Spleen (tissue), 11 donors: ENCODE measurements around the gene NPPA. TPM values are rescaled to one million over a fixed set of nuclear protein-coding genes. Genes with fewer than 3 reads are reported as not detected.
A peak's percentile ranks its signal among the peaks of the same experiment; 100 is the strongest.
"Not testable (repeated sequence)": the region's sequence is repeated elsewhere in the genome, so short reads cannot be mapped to it uniquely, and the experiment has no call there.

Experiments
- DNase-seq: peaks from one replicate; pipeline ENCODE4 v3.0.0-alpha.2; 2020
- H3K27ac ChIP-seq, 8 donors: fragments of 200-600 bp; sonication (generic) in 7 of 8; 1 replicate in 4 of 8; 2 replicates in 4 of 8; pipeline versions ENCODE4 v1.5.0 to v1.8.0; 2016 to 2021; ENCODE audit warnings: inconsistent platforms in 4 of 8, mild to moderate bottlenecking in 4 of 8, moderate library complexity in 1 of 8
- H3K27me3 ChIP-seq, 7 donors: fragments of 200-600 bp; sonication (generic) in 6 of 7; replicated peaks in 1 of 7; 1 replicate in 4 of 7; 2 replicates in 3 of 7; pipeline versions ENCODE4 v1.5.0 to v1.8.0; 2016 to 2021; ENCODE audit warnings: inconsistent platforms in 3 of 7, mild to moderate bottlenecking in 1 of 7
- H3K36me3 ChIP-seq, 6 donors: fragments of 200-600 bp; sonication (generic) in 5 of 6; 1 replicate in 4 of 6; 2 replicates in 2 of 6; pipeline versions ENCODE4 v1.5.0 to v1.8.0; 2016 to 2021; ENCODE audit warnings: inconsistent platforms in 2 of 6
- H3K4me1 ChIP-seq, 6 donors: fragments of 200-600 bp; sonication (generic) in 5 of 6; 1 replicate in 3 of 6; 2 replicates in 3 of 6; pipeline versions ENCODE4 v1.5.0 to v1.8.0; 2016 to 2021; ENCODE audit warnings: inconsistent platforms in 3 of 6
- H3K4me3 ChIP-seq, 8 donors: fragments of 200-600 bp; sonication (generic) in 7 of 8; 1 replicate in 4 of 8; 2 replicates in 4 of 8; pipeline versions ENCODE4 v1.5.0 to v1.8.0; 2016 to 2021; ENCODE audit warnings: inconsistent platforms in 4 of 8, mild to moderate bottlenecking in 4 of 8, moderate library complexity in 2 of 8
- H3K9me3 ChIP-seq, 8 donors: fragments of 200-600 bp; sonication (generic) in 7 of 8; 1 replicate in 4 of 8; 2 replicates in 4 of 8; pipeline versions ENCODE4 v1.5.0 to v1.8.0; 2016 to 2021; ENCODE audit warnings: inconsistent platforms in 4 of 8
- POLR2A ChIP-seq, 3 donors: fragments of 450-650 bp; IDR thresholded peaks; one replicate each; pipeline ENCODE4 v1.5.1; 2017; ENCODE audit warnings: antibody characterized with exemption in 3 of 3, mild to moderate bottlenecking in 1 of 3
- POLR2AphosphoS5 ChIP-seq, 3 donors: sonication (generic); formaldehyde crosslinking; IDR thresholded peaks; one replicate each; pipeline ENCODE4 v1.5.1; 2017; ENCODE audit warnings: antibody characterized with exemption in 3 of 3
- WGBS, 5 donors: extraction: QIAGEN DNeasy Blood & Tissue Kit in 3 of 5; methylation state at CpG; one replicate each; pipeline versions ENCODE4 v1.1.5 to v1.1.7; 2013 to 2018; 5-methylcytosine and 5-hydroxymethylcytosine counted together
- intact Hi-C: fragments of 100-400 bp; cut with DNase I; formaldehyde crosslinking; loops from one replicate; pipeline ENCODE4 v1.15.0; 2023; ENCODE audit warnings: low total_unique reads
- polyA plus RNA-seq, 3 donors: library from polyadenylated mRNA; stranded (reverse); fragments of 200-250 nt; gene quantifications; one replicate each; pipeline ENCODE4 v1.2.1, GENCODE V29; 2013
- total RNA-seq, 7 donors: library from RNA; depleted of rRNA in 3 of 7; stranded (reverse); fragments of >200 nt in 3 of 7; fragmentation: NEBNext Ultra II Directional in 4 of 7; extraction: Animal tissue kit (Norgen Biotek cat#: 25700) in 4 of 7; gene quantifications; one replicate each; pipeline versions ENCODE4 v1.1.0 to v1.2.1, GENCODE V29; 2016 to 2021
- TF ChIP-seq, protein P1 (sequence below), 11 experiments: fragments of 200-600 bp in 7 of 11; fragments of 450-650 bp in 4 of 11; sonication (generic) in 4 of 11; IDR thresholded peaks in 8 of 11; conservative IDR thresholded peaks in 3 of 11; 1 replicate in 7 of 11; 2 replicates in 4 of 11; pipeline versions ENCODE4 v1.4.0 to v1.8.0; 2016 to 2021; ENCODE audit warnings: antibody characterized with exemption in 11 of 11, inconsistent platforms in 4 of 11, mild to moderate bottlenecking in 1 of 11
- donor health status: healthy with polysubstance abuse.
- donor health status: DM: no; HTN: no; CAD: no; lungs with moderate emphysema.
- donor health status: DM: no; HTN: no; CAD: no.
- donor health status: Bipolar disorder and iron deficiency.
- donor health status: healthy.
- donor health status: DM: no; HTN: no; CAD: no.
- donor health status: DM: yes; HTN: yes; CAD: no.

The NPPA gene
- total and polyA plus RNA-seq, 10 donors = 0.22 to 2.9 (median 1.4) TPM; not detected in 6

DNA sequence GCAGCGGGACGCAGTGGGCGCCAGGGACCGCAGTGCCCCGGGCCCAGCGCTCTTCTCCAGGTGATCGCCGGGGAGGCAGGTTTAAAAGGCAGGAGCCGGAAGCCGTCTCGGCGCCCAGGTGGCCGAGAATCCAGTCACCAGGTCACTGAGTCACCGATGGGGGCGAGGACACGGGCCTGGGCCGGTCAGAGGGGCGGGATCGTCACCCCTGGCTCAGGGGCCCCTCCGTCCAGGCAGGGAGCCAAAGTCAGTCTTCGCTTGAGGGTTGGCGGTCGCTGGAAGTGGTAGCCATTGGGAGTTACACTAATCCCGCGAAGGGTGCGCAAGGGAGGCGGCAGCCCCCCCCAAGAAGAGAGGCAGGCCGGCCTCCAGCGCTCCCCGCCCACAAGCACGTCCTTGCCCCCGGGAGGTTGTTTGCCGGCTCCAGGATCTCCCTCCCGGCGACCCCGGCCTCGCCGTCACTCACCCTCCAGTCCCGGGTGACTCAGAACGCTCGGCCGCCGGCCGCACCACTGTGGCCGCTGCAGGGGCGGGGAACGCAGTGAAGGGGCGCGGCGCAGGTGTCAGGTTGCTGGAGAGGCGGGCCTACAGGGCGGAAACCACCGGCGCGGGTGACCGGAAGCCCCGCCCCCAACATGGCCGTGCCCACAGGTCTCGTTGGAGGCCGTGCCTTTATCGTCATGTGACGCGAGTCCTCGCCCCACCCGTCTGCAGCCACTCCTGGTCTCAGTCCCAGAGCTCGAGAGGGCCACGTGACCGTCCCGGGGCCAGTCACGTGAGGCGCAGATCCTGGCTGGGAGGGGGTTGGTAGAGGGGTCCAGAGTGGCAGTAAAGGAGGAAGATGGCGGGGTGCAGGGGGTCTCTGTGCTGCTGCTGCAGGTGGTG lies 41.9 kb downstream of the NPPA start, which contains the start of the genes CLCN6 and MTHFR:
CLCN6 (plus strand) TSS at position 770 of the 885 bp plus-strand sequence; CDS start at position 842, 72 bp downstream.
MTHFR (minus strand) TSS at position 543 of the 885 bp plus-strand sequence. CDS start 2,848 bp downstream, outside the sequence.
- H3K36me3 ChIP-seq = peaks cover 0 to 42% (median 23%) of the 10 kb centered on the region in 6 donors
- TF ChIP-seq, protein P1, sequence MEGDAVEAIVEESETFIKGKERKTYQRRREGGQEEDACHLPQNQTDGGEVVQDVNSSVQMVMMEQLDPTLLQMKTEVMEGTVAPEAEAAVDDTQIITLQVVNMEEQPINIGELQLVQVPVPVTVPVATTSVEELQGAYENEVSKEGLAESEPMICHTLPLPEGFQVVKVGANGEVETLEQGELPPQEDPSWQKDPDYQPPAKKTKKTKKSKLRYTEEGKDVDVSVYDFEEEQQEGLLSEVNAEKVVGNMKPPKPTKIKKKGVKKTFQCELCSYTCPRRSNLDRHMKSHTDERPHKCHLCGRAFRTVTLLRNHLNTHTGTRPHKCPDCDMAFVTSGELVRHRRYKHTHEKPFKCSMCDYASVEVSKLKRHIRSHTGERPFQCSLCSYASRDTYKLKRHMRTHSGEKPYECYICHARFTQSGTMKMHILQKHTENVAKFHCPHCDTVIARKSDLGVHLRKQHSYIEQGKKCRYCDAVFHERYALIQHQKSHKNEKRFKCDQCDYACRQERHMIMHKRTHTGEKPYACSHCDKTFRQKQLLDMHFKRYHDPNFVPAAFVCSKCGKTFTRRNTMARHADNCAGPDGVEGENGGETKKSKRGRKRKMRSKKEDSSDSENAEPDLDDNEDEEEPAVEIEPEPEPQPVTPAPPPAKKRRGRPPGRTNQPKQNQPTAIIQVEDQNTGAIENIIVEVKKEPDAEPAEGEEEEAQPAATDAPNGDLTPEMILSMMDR (IDR thresholded peaks at IDR 0.05 in 8 of 11, conservative IDR thresholded peaks at IDR 0.05 in 3 of 11) = peak in 3 of 11 experiments; percentile 3 to 40 (median 21)
- TF ChIP-seq POLR2AphosphoS5 (IDR thresholded peaks at IDR 0.05) (peak; percentile 97 to 99 (median 99)), POLR2A (IDR thresholded peaks at IDR 0.05) (peak; percentile 42 to 88 (median 79))
- H3K4me1 ChIP-seq = peaks cover 50 to 91% (median 76%) of the 10 kb centered on the region in 6 donors
- H3K27me3 ChIP-seq = no peaks in the 10 kb centered on the region
- WGBS, 5 donors = 0 to 1% (median 0%) methylated on average over 12 to 72 of the region's 72 CpGs
- peak; percentile 100 for DNase-seq
- H3K27ac ChIP-seq = peak within 1 kb of the TSS; percentile 86 to 98 (median 97)
- no peaks in the 10 kb centered on the region for H3K9me3 ChIP-seq
- H3K4me3 ChIP-seq = peak within 1 kb of the TSS; percentile 65 to 97 (median 82)
- intact Hi-C loops = no loop called here

DNA sequence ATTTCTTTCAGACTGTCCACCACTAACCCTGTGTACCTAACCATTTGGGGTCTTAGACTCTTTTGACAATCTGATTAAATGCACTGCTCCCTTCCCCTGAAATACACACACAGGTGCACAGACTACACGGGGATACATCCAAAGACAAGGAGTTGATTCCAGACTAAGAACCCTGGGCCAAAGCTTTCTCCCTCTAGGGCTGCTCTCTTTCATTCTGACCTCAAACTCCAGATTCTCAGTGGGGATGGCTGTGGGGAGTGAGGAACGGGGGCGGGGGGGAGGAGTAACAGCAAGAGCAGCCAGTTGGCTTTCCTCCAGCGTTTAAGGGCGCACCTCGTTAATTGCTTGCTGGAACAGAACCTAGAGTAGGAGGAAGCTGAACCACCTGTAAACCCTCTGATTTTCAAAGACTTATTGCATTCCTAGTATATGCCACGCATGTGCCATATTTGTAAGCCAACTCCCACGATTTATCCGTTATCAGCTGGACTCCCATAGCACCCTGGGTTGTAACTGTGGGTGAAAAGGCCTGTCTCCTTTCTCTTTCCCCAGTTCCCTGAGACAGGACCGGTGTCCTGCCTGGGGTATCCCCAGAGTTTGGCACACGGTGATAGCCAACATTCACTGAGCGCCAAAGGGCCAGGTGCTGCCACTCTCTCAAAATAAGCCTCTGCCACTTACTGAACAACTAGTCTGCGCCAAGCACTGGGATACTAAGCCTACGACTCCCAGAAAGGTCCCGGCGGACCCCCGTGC lies 42.7 kb downstream of the NPPA start:
- no peaks in the 10 kb centered on the region for H3K9me3 ChIP-seq
- H3K4me1 ChIP-seq = peaks cover 51 to 91% (median 81%) of the 10 kb centered on the region in 6 donors
- H3K4me3 ChIP-seq = peak overlapping the region; percentile 65 to 97 (median 82)
- intact Hi-C loops = loop anchor here (5.0 kb wide), 1 partner anchor 73 kb away; no protein-coding TSS in a partner anchor
- H3K27me3 ChIP-seq = no peaks in the 10 kb centered on the region
- TF ChIP-seq POLR2AphosphoS5 (IDR thresholded peaks at IDR 0.05) (no peak), POLR2A (IDR thresholded peaks at IDR 0.05) (no peak)
- TF ChIP-seq, protein P1 (IDR thresholded peaks at IDR 0.05 in 8 of 11, conservative IDR thresholded peaks at IDR 0.05 in 3 of 11) = no peak
- H3K27ac ChIP-seq = peak overlapping the region; percentile 86 to 98 (median 97)
- peaks cover 0 to 42% (median 28%) of the 10 kb centered on the region in 6 donors for H3K36me3 ChIP-seq
- DNase-seq = no peak
- 6 to 10% (median 9%) methylated on average over 12 to 17 of the region's 17 CpGs for WGBS, 5 donors

DNA sequence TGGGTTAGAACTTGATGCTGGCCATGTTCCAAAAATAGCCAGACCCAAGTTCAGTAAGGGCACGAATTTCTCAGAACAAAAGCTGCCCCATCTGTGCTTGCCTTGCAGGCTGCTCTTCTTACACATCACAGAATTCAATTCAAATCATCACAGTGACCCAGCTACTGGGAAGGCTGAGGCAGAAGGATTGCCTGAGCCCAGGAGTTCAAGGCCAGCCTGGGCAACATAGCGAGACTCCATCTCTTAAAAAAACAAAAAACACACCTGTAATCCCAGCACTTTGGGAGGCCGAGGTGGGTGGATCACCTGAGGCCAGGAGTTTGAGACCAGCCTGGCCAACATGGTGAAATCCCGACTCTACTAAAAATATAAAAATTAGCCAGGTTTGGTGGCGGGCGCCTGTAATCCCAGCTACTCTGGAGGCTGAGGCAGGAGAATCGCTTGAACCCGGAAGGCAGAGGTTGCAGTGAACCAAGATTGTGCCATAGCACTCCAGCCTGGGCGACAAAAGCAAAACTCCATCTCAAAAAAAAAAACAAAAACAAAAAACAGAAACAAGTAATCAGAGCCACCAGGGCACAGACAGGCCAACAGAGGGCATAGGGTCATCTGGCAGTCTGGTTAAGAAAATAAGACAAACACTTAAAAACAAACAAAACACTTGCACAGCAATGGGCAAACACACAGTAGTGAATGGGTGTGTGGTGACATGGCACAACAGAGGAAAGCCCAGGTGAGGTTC lies 43.5 kb downstream of the NPPA start:
- intact Hi-C loops = loop anchor here (5.0 kb wide), 1 partner anchor 72 kb away; no protein-coding TSS in a partner anchor
- not testable (repeated sequence) for H3K27me3 ChIP-seq, H3K9me3 ChIP-seq, DNase-seq
- H3K4me3 ChIP-seq = peak overlapping the region in 7 of 8 donors; percentile 74 to 97 (median 84)
- peaks cover 51 to 93% (median 77%) of the 10 kb centered on the region in 6 donors for H3K4me1 ChIP-seq
- WGBS, 5 donors = 61 to 75% (median 72%) methylated on average over 9 of the region's 9 CpGs
- peak overlapping the region; percentile 86 to 98 (median 97) for H3K27ac ChIP-seq
- peaks cover 0 to 42% (median 30%) of the 10 kb centered on the region in 6 donors for H3K36me3 ChIP-seq
